ENCODE data around the gene CBY3.
"Not testable (repeated sequence)": the region's sequence is repeated elsewhere in the genome, so short reads cannot be mapped to it uniquely, and the experiment has no call there.

Gene CBY3

GRCh38 chr5:179680780-179681401 lies at the start of gene CBY3:
Gene CBY3 (minus strand): TSS chr5:179681034. CDS start chr5:179680918, 116 bp downstream.
- in situ Hi-C loops (cut with MboI; ENCODE audit: low sequenced_read_pairs): no loop called here

DNA sequence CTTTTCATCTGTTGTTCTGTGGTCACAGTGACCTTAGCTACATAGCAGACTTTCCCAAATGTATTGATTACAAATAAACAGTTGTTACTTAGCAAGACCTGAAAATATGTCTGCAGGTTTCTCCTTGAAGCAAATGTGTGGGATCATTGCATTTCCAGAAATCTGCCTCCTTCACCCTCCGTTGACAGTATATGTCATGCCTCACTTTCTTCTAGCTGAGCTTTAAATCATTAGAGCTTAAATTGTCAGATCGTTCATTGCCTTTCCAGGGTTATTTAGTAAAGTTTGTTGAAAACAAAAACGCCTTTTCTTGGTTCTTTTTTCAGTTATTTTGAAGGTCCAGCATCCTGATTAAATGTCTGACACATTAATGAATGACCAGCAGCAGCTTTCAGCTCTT lies 49.5 kb upstream of the CBY3 start:
- in situ Hi-C loops (cut with MboI; ENCODE audit: low sequenced_read_pairs): no loop called here

- in situ Hi-C loops (cut with MboI; ENCODE audit: low sequenced_read_pairs): no loop called here
Observed at GRCh38 chr5:179729727-179730126, 48.9 kb upstream of the CBY3 start.

GRCh38 chr5:179729303-179729702 lies 48.5 kb upstream of the CBY3 start:
- in situ Hi-C loops (cut with MboI; ENCODE audit: low sequenced_read_pairs): no loop called here

DNA sequence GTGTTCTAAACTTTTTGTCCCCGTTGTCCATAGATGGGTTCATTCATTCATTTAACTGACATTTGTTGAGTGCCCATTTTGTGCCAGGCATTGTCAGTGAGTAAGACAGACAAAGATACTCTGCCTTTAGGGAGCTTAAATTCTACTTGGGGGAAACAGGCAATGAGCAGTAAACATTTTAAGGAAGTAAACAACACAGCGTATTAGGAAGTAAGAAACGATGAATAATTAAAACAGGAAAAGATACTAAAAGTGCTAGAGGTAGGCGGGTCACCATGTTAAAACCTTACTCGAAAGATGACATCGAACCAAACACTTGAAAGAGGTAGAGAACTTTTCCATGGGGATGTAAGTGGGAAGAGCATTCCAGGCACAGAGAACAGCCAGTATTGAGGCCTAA lies 46.3 kb upstream of the CBY3 start:
- in situ Hi-C loops (cut with MboI; ENCODE audit: low sequenced_read_pairs): no loop called here

- in situ Hi-C loops (cut with MboI; ENCODE audit: low sequenced_read_pairs): no loop called here
Observed at GRCh38 chr5:179724163-179724562, 43.3 kb upstream of the CBY3 start.

DNA sequence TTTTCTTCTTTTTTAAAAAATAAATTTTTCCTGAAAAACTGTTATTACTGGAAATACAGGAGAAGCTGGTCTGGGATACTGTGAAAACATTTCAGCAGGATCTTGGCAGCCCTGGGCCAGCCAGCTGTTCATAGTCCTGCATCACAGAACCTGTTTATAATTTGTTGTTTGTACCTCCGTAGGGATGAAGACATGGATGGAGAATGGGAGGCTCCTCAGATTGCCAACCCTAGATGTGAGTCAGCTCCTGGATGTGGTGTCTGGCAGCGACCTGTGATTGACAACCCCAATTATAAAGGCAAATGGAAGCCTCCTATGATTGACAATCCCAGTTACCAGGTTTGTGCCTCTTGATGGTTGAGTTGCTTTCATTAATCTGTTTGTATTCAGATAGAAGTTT lies 39.4 kb upstream of the CBY3 start:
- in situ Hi-C loops (cut with MboI; ENCODE audit: low sequenced_read_pairs): no loop called here

DNA sequence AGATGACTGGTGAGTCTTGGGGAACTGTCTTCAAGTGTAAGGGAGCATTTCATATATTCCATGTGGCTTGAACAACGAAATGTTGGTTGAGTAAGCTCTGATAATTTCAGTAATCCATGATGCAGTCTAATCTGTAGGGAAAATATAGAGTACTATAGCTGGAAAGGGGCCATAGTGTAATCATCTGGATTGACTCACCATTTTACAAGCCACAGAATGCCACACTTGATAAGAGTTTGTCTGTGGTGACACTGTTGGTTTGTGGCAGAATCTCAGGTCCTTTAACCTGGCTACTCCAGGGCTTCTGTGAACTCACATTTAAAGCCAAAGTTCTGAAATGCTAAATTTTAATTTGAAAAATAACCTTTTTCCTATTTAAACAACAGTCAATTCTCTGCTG lies 35.5 kb upstream of the CBY3 start:
- in situ Hi-C loops (cut with MboI; ENCODE audit: low sequenced_read_pairs): no loop called here

DNA sequence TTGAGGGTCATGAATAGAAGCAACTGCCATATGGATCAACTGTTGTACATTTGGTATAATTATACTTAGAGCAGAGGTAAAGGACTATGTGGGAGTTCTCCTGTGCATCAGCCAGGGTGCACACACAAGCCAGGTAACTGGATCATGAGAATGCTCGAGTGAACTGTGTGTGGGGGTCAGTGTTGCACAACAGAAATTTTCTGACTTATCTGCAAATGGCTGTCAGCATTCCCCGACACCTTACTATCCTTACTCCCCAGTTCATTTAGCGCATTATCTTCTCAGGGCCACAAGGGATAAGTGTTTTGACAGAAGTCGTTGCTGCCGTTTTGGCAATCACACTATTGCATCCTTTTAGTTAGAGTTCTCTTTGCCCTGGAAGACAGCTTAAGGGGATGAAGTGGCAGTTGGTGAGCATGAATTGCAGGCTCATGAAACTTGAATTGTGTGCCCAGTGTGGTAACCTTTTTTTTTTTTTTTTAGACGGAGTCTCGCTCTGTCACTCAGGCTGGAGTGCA lies 19.6 kb upstream of the CBY3 start:
- in situ Hi-C loops (cut with MboI; ENCODE audit: low sequenced_read_pairs): no loop called here

DNA sequence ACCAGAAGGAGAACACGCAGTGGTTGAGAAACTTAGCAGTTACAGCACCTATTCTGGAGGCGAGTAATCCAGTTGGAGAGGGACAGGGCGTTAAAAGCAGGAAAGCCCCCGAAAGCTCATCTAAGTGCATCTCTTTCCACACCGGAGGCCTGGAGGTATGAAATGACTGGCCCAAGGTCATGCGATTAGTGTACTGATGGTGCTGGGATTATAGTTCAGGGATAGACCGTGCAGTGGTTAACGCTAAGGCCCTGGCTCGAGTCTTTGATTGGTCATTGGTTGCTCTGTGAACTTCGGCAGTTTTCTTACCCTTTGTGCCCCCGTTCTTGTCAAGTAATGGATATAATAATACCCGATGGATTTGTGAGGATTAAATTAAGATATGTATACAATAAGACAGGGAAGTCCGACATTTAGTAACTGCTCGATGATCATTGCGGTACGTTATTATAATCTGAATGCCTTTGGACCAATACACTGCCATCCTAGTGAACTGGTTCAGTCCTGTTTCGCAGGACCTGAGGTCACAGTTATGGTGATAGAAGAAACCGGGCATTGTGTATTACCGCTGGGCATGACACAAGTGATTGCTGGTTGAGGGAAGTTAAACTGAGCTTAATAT lies 18.9 kb upstream of the CBY3 start:
- in situ Hi-C loops (cut with MboI; ENCODE audit: low sequenced_read_pairs): no loop called here

GRCh38 chr5:179698935-179699615 lies 18.2 kb upstream of the CBY3 start, which contains the start of gene CANX:
Gene CANX (plus strand): TSS chr5:179698967. CDS start chr5:179705682, 6,715 bp downstream.
- in situ Hi-C loops (cut with MboI; ENCODE audit: low sequenced_read_pairs): no loop called here

DNA sequence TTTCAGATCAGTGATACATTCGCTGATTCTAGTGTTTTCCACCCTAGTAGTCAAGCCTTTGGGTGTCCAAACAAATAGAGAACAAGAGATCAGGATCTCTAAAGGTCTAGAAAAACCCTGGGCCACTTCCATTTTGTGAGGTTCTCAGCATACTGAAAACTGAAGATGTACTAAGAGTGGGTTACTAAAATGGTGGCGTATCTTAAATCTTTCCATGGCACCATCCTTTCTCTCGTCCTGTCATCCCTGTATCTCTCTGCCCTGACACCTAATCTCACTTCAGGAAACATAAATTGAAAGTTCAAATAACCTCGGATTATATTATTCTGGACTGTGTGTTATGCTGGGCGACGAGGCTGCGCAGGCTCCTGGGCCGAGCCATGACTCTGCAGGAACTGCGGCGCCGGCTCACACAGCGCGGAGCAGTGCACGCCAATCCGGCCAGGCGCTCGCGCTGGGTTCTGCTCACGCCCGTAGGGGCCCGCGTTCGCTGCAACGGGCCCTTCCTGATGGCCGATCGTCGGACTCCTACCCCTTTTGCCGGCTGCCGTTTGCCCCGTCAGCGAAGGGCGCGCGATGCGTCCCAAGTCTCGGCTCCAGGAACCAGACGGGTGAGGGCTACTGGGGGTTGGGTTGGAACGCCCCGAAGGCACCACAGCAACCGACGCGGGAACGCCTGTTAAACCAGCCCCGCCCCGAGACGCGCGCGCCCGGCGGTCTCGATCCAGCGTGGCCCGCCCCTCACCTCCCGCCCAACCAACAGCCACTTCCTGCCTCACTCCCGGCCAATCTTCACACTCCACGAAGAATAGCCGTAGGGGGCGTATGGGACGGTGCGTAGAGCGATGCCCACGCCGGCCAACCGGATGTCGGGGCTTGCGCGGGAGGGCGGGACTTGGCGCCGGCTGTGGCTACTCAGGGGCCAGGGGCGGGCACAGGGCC lies 17.4 kb upstream of the CBY3 start:
- in situ Hi-C loops (cut with MboI; ENCODE audit: low sequenced_read_pairs): no loop called here

GRCh38 chr5:179697543-179697942 lies 16.7 kb upstream of the CBY3 start:
- in situ Hi-C loops (cut with MboI; ENCODE audit: low sequenced_read_pairs): not testable (repeated sequence)

DNA sequence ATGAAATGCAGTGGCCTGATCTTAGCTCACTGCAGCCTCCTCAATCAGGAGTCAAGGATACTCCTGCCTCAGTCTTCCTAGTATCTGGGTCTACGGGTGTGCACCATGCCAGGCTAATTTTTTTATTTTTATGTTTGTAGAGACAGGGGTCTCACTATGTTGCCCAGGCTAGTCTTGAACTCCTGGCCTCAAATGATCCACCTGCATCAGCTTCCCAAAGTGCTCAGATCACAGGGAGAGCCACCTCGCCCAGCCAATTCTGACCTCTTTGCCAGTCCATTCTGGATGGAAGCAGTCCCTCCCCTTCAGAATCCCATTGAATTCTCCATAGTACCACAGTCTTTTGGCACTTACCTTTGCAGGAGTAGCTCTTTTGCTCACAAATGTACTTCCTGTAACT lies 16.3 kb upstream of the CBY3 start:
- in situ Hi-C loops (cut with MboI; ENCODE audit: low sequenced_read_pairs): no loop called here

GRCh38 chr5:179696603-179697002 lies 15.8 kb upstream of the CBY3 start:
- in situ Hi-C loops (cut with MboI; ENCODE audit: low sequenced_read_pairs): no loop called here

- in situ Hi-C loops (cut with MboI; ENCODE audit: low sequenced_read_pairs): no loop called here
Observed at GRCh38 chr5:179694561-179694960, 13.7 kb upstream of the CBY3 start.

GRCh38 chr5:179689212-179689611 lies 8.4 kb upstream of the CBY3 start:
- in situ Hi-C loops (cut with MboI; ENCODE audit: low sequenced_read_pairs): not testable (repeated sequence)

DNA sequence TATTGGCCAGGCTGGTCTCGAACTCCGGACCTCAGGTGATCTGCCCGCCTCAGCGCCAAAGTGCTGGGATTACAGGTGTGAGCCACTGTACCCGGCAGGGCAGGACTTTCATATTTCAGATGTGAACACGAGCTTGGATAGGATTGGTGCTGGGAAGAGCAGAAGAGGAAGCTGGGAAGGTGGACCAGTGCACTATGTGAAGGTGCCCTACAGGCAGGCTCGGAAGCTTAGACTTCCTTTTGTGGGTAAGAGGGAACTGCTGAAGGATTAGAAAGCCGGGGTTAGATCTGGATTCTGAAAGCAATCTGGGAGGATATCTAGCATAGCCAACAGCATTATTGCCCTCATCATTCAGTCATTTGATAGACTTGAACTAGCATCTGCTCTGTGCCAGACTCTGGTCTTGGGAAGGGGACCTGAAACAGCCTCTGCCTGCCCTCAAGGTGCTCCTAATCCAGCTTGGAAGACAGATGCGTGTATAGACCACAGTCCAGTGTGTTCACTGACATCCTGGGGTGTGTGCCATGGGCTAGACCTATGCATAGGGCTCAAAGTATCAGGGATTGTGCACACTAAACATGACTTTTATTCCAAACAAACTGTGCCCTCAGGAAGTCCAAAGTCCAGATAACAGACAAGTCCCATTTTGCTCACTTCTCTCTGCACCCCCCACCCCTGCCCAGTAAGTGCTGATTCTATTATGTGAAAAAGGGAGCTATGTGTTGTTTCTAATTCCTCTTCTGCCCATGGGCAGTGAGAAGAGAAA lies 637 bp downstream of the CBY3 start:
- in situ Hi-C loops (cut with MboI; ENCODE audit: low sequenced_read_pairs): no loop called here

- in situ Hi-C loops (cut with MboI; ENCODE audit: low sequenced_read_pairs): no loop called here
Observed at GRCh38 chr5:179679014-179679674, 1.7 kb downstream of the CBY3 start.
